LHCN-M2 (cell line): Measurements from ENCODE around the gene ENO1. TPM values are rescaled to one million over a fixed set of nuclear protein-coding genes. Genes with fewer than 3 reads are reported as not detected.
A peak's percentile ranks its signal among the peaks of the same experiment; 100 is the strongest.
"Not testable (repeated sequence)": the region's sequence is repeated elsewhere in the genome, so short reads cannot be mapped to it uniquely, and the experiment has no call there.

Experiments used
- DNase-seq: peaks from one replicate; pipeline ENCODE4 v3.0.0-alpha.2; 2012; ENCODE audit warnings: low read depth
- total RNA-seq: library from RNA; depleted of rRNA; stranded (reverse); fragments of >200 nt; gene quantifications from 2 replicates; pipeline ENCODE4 v1.2.3, GENCODE V29; 2014

The ENO1 gene
- total RNA-seq, 1 experiment from 2014 or later: 2,184 TPM

DNA sequence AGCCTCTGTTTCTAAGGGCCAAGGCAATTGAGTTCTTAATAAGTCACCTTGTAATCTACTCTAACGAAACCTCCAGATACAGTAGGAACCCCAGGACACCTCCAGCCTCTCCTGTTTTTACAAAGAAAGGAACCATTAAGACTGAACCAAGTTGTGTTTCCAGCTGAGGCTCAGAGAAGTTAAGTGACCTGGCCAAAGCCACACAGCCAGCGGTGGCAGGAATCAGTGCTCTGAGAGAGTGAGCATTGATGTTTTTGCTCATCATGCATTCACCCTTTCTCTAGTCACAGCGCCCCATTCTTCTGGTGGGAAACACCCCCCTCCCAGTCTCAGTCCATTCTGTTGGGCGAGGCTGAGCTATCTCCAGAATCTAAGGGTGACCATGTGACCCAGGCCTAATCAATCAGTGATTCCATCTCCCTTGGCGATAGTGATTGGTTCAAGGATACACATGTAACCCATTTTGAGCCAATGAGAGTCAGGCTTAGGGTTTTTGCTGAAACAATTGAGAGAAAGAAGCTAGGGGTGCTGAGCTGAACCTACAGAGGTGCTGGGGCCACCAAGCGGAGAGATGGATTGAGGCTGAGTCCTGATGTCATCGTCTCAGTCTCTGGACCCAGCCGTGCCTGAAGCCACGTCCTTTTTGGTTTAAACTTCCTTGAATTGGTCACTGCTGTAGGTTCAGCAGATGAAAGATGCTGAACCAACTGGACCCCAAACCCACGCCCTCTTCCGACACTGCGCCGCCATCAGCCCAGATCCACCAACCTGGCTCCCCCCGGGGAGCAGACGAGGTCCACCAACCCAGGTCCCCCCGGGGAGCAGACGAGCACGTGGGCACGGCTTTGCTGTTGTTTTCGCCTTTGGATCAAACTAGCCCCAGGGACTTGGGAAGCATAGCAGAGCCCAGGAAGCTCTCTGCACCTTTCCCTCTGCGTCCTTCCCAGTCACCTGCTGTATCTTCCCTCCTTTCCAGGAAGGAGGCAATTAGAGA, 33.1 kb downstream of the ENO1 start:
- no peak for DNase-seq

DNA sequence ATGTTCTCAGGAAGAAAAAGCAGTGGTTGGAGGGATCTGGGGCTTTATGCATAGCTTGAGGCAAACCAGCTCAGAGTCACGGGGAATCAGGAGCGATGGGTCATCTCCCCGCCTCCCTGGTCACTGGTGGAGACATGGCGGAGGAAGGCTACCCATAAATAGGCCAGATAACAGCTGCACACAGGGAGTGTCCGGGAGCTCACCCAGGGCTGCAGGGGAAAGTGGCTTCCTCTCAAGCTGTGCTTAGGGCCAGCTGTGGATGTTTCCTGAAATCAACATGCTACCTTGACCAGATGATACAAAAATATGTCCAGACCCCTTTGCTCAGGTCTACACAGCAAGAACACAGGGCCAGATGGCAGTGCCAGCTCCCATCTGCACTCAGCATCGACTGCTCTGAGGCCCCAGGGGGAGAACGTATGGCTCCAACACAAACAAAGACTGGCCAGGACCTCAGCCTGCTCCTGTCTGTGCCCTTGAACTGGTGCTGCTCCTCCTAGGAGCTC, 33.9 kb downstream of the ENO1 start:
- peak; percentile 92 for DNase-seq

DNA sequence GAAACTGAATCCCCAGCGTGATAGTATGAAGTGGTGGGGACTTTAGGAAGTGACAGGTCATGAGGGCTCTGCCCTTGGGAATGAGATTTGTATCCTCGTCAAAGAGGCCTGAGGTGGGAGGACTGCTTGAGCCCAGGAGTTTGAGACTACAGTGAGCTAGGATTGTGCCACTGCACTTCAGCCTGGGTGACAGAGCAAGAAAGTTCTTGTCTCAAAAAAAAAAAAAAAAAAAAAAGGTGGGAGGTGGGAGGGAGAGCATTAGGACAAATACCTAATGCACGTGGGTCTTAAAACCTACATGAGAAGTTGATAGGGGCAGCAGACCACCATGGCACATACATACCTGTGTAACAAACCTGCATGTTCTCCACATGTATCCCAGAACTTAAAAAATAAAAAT, 37.1 kb downstream of the ENO1 start:
- no peak for DNase-seq

DNA sequence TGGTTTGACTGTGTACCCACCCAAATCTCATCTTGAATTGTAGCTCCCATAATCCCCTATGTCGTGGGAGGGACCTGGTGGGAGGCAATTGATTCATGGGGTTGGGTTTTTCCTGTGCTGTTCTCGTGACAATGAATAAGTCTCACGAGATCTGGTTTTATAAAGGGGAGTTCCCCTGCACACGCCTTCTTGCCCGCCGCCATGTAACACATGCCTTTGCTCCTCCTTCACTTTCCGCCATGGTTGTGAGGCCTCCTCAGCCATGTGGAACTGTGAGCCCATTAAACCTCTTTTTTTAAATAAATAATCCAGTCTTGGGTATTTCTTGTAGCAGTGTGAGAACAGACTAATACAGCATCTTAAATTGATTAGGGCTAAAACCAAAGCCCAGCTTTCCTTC, 38.5 kb downstream of the ENO1 start:
- no peak for DNase-seq

DNA sequence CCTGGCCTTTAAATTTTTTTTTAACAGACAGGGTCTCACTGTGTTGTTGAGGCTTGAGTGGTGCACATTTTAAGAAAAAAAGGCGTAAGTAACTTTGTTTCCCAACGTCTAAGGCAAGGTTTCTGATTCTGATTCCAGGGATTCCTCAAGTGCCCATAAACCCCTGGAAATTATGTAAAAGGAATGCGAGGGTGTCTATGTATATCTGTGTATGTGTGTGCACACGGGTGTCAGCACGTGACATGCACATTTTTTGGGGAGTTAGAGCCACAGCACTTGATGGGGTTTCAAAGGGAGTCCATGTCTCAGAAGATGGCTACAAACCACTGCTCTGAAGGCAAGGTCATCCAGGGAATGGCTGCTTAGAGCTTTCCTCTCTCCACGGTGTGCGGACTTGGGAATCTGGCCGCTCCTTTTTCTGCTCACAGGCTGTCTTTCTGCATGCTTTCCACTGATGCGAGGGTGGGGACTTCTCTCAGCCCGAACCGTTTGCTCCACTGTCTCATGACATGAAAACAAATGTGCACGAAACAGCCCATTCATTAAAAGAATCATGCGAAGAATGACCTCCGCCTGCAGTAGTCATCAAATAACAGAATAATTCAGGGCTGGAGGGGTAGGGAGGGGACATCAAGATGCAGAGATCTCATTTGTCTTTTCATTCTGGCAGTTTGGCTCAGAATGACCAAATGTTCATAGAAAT, 42.4 kb downstream of the ENO1 start:
- no peak for DNase-seq

DNA sequence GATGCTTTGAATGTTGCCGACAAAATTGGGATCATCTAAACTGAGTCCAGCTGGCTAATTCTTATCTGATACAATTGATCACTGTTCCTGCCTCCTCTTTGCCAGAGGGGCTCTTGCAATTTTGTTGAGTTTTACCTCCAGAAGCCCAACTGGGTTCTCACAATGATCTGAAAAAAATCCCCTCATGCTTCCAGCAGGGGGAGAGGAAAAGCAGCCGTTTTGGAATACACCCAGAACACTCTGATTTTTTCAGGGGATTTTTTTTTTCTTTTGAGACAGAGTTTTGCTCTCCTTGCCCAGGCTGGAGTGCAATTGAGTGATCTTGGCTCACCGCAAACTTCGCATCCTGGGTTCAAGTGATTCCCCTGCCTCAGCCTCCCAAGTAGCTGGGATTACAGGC, 47.1 kb downstream of the ENO1 start:
- no peak for DNase-seq

DNA sequence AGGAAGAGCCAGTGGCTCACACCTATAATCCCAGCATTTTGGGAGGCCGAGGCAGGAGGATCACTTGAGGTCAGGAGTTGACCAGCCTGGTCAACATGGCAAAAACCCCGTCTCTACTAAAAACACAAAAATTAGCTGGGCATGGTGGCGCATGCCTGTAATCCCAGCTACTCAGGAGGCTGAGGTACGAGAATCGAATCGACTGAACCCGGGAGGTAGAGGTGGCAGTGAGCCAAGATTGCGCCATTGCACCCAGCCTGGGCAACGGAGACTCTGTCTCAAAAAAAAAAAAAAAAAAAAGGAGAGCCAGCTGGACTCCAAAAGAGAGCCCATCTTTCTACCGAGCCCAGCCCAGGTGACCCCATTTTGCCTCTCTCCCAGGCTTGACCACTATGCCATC, 47.8 kb downstream of the ENO1 start:
- DNase-seq: not testable (repeated sequence)

DNA sequence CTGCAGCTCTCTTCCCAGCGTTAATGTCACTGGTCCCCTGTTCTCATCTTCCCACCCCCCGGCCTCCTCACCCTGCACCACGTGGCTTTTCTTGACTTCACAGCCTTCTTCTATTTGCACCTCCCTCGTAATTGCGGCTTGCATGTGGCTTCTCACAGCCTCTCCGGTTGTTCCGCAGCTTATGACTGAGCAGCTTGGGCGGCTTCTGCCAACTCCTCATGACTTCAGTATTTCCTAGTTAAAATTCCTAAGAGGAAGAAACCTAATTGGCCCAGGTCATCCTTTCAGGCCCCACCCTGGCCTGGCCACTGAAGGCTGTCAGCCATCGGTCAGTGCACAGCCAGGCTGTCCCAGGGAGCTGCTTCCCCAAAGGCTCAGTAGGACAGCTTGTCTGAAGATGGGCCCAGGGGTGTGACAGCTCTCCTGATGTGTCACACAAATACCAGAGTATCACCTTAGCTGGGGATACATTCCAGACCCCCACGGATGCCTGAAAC, 52.5 kb downstream of the ENO1 start:
- DNase-seq: peak; percentile 73

DNA sequence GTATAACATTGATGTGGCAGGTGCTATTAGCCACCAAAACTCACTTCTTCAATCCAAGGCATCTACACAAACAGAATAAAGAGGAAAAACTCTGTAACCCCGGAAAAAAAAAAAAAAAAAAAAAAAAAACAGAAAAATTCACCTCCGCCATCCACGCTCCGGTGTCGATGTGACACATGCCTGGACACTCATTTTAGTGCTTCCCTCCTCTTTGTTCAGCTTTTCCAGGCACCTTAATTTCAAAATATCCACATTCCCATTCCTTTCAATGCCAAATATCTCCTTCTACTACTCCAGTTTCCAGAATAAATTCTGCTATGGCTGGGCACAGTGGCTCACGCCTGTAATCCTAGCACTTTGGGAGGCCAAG, 55.2 kb downstream of the ENO1 start:
- no peak for DNase-seq

DNA sequence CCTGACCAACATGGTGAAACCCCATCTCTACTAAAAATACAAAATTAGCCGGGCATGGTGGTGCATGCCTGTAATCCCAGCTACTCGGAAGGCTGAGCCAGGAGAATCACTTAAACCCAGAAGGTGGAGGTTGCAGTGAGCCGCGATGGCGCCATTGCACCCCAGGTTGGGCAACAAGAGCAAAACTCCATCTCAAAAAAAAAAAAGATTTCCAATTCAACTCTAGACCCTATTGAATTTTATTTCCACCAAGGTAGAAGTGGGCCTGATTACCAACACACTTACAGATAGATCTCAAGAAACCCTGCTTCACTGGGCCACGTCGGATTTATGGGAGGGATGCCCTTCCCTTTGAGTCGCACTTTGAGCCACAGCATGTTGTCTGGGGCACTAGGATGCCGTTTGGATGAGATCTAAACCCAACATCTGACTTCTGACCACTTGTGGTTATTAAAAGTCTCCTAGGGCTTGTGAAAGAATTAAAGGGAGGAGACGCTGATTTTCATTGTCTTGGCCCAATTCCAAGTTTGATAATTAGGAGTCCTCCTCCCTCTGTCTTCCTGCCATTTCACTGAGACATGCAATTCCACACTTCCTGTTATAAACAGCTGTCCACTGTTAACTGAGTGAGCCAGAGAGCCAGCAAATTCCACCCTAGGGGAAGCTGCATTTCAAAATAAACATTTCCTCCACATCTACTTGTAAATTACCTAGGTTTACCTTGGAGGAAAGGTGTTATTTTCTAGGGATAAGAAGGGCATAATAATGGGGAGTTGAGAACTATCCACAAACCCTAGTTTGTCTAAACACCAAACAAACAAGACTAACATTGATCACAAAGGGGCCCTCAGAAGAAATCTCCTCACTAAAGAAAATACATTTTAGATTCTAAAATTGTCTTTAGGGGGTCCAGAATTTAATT, 55.9 kb downstream of the ENO1 start:
- DNase-seq: peak; percentile 98

DNA sequence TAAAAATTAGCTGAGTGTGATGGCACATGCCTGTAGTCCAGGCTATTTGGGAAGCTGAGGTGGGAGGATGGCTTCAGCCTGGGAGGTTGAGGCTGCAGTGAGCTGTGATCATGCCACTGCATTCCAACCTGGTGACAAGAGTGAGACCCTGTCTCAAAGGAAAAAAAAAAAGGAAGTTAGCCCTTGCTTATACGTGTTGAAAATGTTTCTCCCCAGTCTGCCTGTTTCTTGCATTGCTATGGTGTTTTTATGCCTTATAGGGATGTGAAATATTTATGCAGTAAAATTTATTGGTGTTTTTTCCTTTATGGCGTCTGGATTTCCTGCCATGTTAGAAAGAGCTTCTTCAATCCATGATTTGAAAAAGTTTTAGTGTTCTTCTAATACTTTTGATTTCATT, 57.4 kb downstream of the ENO1 start:
- no peak for DNase-seq

DNA sequence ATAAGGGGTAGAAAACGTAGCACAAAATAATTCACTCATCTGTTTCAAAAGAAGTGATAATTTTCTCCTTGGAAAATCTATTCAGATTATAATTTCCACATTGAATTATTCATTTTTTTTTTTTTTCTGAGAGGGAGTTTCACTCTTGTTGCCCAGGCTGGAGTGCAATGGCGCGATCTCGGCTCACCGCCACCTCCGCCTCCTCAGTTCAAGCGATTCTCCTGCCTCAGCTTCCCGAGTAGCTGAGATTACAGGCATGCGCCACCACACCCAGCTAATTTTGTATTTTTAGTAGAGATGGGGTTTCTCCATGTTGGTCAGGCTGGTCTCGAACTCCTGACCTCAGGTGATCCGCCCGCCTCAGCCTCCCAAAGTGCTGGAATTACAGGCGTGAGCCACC, 59.7 kb downstream of the ENO1 start:
- DNase-seq: not testable (repeated sequence)

DNA sequence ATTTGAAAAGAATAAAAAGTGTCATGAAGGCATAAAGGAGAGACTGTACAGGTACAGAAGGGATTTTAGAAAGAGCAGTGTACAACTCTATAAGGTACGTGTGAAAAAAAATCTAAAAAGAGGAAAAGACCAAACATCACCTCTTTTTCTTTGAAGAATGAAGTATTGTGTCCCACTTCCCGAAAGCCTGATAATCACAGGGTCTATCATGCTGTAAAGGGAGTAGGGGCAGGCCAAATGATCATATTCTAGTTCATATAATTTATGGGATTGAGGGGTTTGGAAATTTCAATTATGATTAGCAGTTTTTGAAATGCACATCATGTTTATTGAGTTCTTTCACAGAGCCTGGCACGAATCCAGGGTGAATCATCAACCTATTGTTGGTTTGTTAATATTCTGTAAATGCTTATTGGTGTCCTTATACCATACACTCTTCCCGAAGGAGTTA, 60.1 kb downstream of the ENO1 start:
- DNase-seq: peak; percentile 76

DNA sequence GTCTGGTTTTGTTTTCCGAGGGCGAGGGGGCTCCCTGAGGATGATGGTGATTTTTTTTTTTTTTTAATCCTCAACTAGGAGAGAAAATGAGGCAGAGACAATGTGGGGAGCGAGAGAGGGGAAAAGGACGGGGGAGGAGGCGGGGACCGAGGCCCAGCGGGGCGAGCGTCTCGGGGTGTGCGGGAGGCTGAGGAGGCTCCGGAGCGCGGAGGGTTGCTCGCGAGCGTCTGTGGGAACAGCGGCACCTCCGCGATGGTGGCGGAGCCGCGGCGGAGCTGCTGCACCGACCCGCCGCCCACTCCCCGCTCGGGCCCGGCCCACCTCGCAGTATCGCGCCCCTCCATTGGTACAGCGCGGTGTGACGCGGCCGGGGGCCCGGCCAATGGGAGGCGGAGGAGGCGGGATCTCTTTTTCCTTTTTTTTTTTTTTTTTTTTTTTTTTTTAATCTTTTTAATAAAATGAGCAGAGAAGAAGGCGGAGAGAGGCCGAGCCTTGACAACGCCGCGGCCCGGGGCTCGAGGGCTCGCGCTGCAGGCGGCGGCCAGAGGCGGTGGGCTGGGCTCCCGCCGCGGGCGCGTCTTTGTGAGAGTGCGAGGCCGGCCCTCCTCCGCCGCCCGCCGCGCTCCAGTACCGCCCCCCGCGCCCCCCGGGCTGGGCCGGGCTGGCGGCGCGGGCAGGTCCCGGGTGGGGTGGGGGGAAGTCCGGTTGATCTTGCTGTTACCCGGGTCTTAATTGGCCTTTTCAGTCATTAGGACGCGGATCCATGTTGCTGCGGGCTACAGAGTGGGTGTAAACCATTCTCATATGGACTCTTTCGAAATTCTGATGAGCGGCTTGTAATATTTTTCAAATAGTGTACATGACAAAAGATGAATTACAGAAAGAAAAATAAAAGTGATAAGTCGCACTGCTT, 60.8 kb downstream of the ENO1 start, which contains the start of gene RERE:
Gene RERE (minus strand): TSS at position 229 of the 913 bp plus-strand sequence.
- DNase-seq: peak; percentile 90

DNA sequence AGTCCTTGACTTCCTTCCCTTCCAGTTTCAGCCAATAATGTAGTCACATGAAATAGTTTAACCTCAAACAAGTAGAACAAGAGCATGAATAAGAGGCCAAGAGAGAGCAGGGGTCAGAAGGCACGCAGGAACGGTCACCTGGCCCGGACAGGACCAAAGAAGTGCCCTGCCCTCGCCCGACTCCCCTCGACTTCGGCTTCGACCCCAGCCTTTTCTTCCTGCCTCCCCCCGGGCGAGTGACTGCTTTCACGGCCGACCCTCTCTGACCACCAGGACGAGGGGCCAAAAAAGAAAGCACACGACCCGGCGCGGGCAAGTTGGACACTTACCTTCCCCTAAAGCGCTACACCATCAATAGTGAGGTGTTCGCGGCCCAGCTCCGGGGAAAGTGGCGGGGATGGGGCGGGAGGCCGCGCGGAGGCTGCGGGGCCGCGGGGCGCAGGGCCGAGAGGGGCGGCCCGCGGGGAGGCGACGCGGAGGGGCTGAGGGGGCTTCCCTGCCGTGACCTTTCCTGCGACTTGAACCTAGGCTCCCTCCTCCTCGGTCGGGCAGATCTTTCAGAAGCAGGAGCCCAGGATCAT, 61.6 kb downstream of the ENO1 start:
- DNase-seq: no peak

DNA sequence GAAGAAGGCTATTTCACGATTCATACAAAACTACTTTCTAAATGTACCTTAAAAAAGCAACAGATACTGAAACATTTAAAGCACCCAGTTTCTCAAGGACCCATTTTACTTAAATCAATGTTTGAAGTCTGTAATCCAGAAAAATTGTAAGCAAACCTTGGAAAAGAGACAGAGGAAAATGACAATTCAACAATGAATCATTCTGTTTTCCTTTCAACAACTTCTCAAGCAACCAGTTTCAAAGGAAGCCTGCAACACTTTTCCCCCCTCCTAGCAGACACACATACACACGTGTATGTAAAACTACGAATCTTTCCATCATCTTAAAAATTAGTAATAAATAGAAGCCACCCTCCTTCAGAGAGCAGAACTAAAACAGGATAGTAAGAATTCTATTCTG, 62.2 kb downstream of the ENO1 start:
- no peak for DNase-seq

DNA sequence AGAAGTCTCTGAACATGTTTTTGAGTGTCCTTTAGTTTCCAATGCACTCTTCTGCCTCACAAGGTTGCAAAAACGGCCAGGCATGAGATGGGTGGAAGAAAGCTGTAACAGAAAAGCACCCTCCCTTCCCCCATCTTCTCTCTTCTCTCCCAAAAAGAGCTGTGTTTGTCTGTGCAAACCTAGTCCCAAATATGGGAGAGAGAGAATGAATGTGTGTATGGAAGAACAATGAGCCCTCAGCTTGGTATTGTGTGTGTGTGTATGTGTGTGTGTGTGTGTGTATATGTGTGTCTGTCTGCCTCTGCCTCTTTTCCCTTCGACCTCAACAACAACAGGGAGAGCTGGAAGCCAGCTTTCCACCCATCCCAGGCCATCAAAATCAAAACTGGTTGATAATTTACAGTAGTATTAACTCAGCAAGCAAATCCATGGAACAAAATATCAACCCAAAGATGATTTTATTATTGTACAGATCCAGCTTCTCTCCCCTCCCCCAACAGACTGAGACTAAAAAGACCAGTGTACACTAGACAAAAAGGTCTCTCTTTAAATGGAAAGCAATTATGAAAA, 62.8 kb downstream of the ENO1 start:
- DNase-seq: no peak

DNA sequence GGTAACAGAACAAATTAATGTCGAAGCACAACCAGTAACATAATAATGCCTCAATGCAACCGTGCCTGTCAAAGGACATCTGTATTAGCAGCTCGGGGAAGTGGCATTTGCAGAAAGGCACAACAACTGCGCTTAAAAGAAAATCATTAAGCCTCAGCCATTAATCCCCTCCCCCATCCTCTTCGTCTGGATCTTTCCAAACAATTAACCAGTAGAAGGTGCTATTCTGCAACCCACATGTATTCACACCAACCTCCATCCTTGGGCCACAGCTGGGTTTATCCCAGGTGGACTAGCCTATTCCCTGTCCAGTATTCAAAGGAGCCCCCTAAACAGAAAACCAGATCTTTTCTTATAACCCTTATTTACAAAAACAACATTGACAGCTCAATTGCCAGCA, 63.6 kb downstream of the ENO1 start:
- DNase-seq: no peak

DNA sequence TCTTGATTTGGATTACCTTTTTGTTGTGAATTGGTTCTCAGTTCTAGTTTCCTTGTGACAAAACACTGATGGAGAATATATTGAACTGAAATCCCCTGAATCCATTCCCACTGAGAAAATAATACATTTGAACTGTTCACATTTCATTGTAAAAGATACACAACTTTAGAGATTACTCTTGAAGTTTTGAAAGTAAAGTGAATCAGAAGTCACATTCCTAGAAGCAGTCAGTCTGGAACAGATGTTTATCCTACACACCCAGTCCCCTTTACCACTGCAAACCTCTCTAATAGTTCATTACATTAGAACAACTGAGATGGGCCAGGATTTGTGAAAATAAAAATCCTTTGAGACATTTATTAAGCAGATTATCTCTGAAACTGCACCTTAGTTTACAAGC, 64.5 kb downstream of the ENO1 start:
- DNase-seq: no peak
